GM23338 (cell line): ENCODE data around the gene TMEM53.

Experiments
- CREB1 ChIP-seq: fragments of 250-450 bp; sonication (Bioruptor Pico); IDR thresholded peaks from 2 replicates; pipeline ENCODE4 v1.5.0; 2020; ENCODE audit warnings: low read depth, mild to moderate bottlenecking, moderate library complexity
- CTCF ChIP-seq, 2 experiments: fragments of 200-600 bp in 1 of 2; sonication (generic) in 1 of 2; conservative IDR thresholded peaks; 2 replicates each; pipeline versions ENCODE4 v1.5.1 to v1.6.1; 2016 to 2017; ENCODE audit warnings: antibody characterized with exemption in 2 of 2, low read depth in 2 of 2, mild to moderate bottlenecking in 2 of 2, moderate library complexity in 1 of 2
- ETS1 ChIP-seq: IDR thresholded peaks from 2 replicates; pipeline ENCODE4 v1.6.1; 2016; ENCODE audit warnings: antibody characterized with exemption
- EZH2 ChIP-seq: fragments of 200-600 bp; sonication (generic); IDR thresholded peaks from one replicate; pipeline ENCODE4 v1.8.0; 2017; ENCODE audit warnings: antibody characterized with exemption, mild to moderate bottlenecking, low read depth; ENCODE audit not compliant: unreplicated experiment
- EZH2phosphoT487 ChIP-seq: fragments of 200-600 bp; sonication (generic); IDR thresholded peaks from one replicate; pipeline ENCODE4 v1.8.1; 2018; ENCODE audit warnings: antibody characterized with exemption; ENCODE audit not compliant: unreplicated experiment
- JUNB ChIP-seq: IDR thresholded peaks from one replicate; pipeline ENCODE4 v1.6.1; 2016; ENCODE audit warnings: antibody characterized with exemption; ENCODE audit not compliant: unreplicated experiment
- NANOG ChIP-seq: IDR thresholded peaks from 2 replicates; pipeline ENCODE4 v1.6.1; 2016; ENCODE audit warnings: antibody characterized with exemption, borderline replicate concordance
- POLR2AphosphoS5 ChIP-seq: IDR thresholded peaks from 2 replicates; pipeline ENCODE4 v1.6.1; 2016; ENCODE audit warnings: antibody characterized with exemption, low read depth
- ZNF114 ChIP-seq: fragments of 250-450 bp; sonication (Bioruptor Pico); IDR thresholded peaks from 2 replicates; pipeline ENCODE4 v1.5.0; 2020; ENCODE audit warnings: mild to moderate bottlenecking, moderate library complexity
- TF ChIP-seq, protein P1 (sequence below): IDR thresholded peaks from one replicate; pipeline ENCODE4 v1.6.1; 2018; ENCODE audit warnings: antibody characterized with exemption; ENCODE audit not compliant: unreplicated experiment

DNA sequence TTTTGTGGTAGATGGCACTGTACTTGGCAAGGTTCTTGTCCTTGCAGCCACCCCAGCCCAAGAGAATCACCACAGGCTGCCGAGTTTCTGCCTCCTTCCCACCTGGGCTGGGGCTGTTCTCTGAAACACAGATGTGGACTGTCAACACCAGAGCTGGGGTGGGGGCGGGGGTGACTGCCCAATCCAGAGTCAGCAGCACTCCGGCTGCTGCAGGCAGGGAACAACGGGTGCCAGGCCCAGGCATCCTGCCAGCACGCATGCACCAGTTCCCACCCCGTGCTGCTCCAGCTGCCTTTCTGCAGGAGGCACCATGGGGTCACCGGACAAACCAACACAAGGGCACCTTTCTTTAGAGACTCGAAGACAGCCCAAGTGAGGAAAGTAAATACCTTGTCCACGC is 14.1 kb downstream of the TMEM53 start:
- TF ChIP-seq POLR2AphosphoS5 (no peak), CTCF (conservative IDR thresholded peaks at IDR 0.05; ENCODE audit: low read depth in 2 of 2) (no peak), NANOG (no peak), CREB1 (CRISPR knock-in tag) (no peak), ETS1 (no peak), EZH2 (no peak), EZH2phosphoT487 (no peak), JUNB (no peak), ZNF114 (no peak)
- TF ChIP-seq, protein P1, sequence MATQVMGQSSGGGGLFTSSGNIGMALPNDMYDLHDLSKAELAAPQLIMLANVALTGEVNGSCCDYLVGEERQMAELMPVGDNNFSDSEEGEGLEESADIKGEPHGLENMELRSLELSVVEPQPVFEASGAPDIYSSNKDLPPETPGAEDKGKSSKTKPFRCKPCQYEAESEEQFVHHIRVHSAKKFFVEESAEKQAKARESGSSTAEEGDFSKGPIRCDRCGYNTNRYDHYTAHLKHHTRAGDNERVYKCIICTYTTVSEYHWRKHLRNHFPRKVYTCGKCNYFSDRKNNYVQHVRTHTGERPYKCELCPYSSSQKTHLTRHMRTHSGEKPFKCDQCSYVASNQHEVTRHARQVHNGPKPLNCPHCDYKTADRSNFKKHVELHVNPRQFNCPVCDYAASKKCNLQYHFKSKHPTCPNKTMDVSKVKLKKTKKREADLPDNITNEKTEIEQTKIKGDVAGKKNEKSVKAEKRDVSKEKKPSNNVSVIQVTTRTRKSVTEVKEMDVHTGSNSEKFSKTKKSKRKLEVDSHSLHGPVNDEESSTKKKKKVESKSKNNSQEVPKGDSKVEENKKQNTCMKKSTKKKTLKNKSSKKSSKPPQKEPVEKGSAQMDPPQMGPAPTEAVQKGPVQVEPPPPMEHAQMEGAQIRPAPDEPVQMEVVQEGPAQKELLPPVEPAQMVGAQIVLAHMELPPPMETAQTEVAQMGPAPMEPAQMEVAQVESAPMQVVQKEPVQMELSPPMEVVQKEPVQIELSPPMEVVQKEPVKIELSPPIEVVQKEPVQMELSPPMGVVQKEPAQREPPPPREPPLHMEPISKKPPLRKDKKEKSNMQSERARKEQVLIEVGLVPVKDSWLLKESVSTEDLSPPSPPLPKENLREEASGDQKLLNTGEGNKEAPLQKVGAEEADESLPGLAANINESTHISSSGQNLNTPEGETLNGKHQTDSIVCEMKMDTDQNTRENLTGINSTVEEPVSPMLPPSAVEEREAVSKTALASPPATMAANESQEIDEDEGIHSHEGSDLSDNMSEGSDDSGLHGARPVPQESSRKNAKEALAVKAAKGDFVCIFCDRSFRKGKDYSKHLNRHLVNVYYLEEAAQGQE = no peak
